CD4-positive, alpha-beta memory T cell (primary cell): ENCODE measurements around the gene SH3GLB2. TPM values are rescaled to one million over a fixed set of nuclear protein-coding genes. Genes with fewer than 3 reads are reported as not detected.
"Not testable (repeated sequence)": the region's sequence is repeated elsewhere in the genome, so short reads cannot be mapped to it uniquely, and the experiment has no call there.

Experiments used
- CTCF ChIA-PET: fragments of 350-600 bp; sonication (Branson Sonifier 250); formaldehyde crosslinking; loops from one replicate; lab custom pipeline; 2021; ENCODE audit warnings: inconsistent platforms; ENCODE audit not compliant: partially characterized antibody; lab: Charles Lee
- POLR2A ChIA-PET: fragments of 350-600 bp; sonication (Branson Sonifier 250); formaldehyde crosslinking; loops from one replicate; lab custom pipeline; 2021; ENCODE audit not compliant: partially characterized antibody; lab: Charles Lee
- DNase-seq, 5 donors: peaks; one replicate each; pipeline versions ENCODE4 v3.0.0 to v3.0.0-alpha.2; 2020 to 2022; ENCODE audit warnings: mixed read lengths in 1 of 5
- H3K27ac ChIP-seq: one replicate; pipeline ENCODE4 v1.7.0; 2013; ENCODE audit warnings: low read depth, low read length
- H3K27me3 ChIP-seq: 2 replicates; pipeline ENCODE4 v1.7.0; 2013; ENCODE audit warnings: mild to moderate bottlenecking, low read length, moderate library complexity; ENCODE audit not compliant: insufficient read depth
- H3K36me3 ChIP-seq: 2 replicates; pipeline ENCODE4 v1.7.0; 2013; ENCODE audit warnings: mild to moderate bottlenecking, low read length, moderate library complexity; ENCODE audit not compliant: insufficient read depth
- H3K4me1 ChIP-seq: 2 replicates; pipeline ENCODE4 v1.7.0; 2013; ENCODE audit warnings: mild to moderate bottlenecking, low read length, moderate library complexity; ENCODE audit not compliant: insufficient read depth
- H3K4me3 ChIP-seq, 2 donors: one replicate each; pipeline ENCODE4 v1.7.0; 2013; ENCODE audit warnings: low read length in 2 of 2, mild to moderate bottlenecking in 1 of 2
- H3K9me3 ChIP-seq, 2 donors: one replicate each; pipeline ENCODE4 v1.7.0; 2013; ENCODE audit warnings: low read length in 2 of 2, control low read depth in 1 of 2; ENCODE audit not compliant: control insufficient read depth in 1 of 2
- H3K27ac Mint-ChIP-seq, 7 donors: one replicate each; pipeline ENCODE4 v1.8.0; 2020 to 2021; ENCODE audit warnings: mixed read lengths in 7 of 7, mild to moderate bottlenecking in 6 of 7, inconsistent platforms in 3 of 7, moderate library complexity in 3 of 7
- H3K27me3 Mint-ChIP-seq, 2 donors: one replicate each; pipeline ENCODE4 v1.8.0; 2020 to 2021; ENCODE audit warnings: mixed read lengths in 2 of 2
- H3K36me3 Mint-ChIP-seq, 2 donors: one replicate each; pipeline ENCODE4 v1.8.0; 2020 to 2021; ENCODE audit warnings: mixed read lengths in 2 of 2, inconsistent platforms in 1 of 2, mild to moderate bottlenecking in 1 of 2
- H3K4me1 Mint-ChIP-seq, 4 donors: one replicate each; pipeline ENCODE4 v1.8.0; 2020 to 2021; ENCODE audit warnings: mixed read lengths in 4 of 4, mild to moderate bottlenecking in 1 of 4
- H3K4me3 Mint-ChIP-seq, 8 donors: one replicate each; pipeline ENCODE4 v1.8.0; 2020 to 2021; ENCODE audit warnings: mixed read lengths in 8 of 8, mild to moderate bottlenecking in 7 of 8, moderate library complexity in 6 of 8, inconsistent platforms in 3 of 8
- H3K9me3 Mint-ChIP-seq, 8 donors: one replicate each; pipeline ENCODE4 v1.8.0; 2020 to 2021; ENCODE audit warnings: mixed read lengths in 8 of 8, mild to moderate bottlenecking in 5 of 8, inconsistent platforms in 3 of 8, moderate library complexity in 1 of 8
- intact Hi-C: fragments of 100-400 bp; cut with micrococcal nuclease; formaldehyde crosslinking; loops from one replicate; pipeline ENCODE4 v1.15.1; 2023
- polyA plus RNA-seq, 2 donors: library from polyadenylated mRNA; unstranded; fragments of 300-500 nt; fragmentation: Illumina TruSeq; gene quantifications; one replicate each; pipeline ENCODE4 v1.2.3, GENCODE V29; 2021
- total RNA-seq, 2 experiments: library from RNA; stranded (reverse); gene quantifications; one replicate each; pipeline ENCODE4 v1.2.3, GENCODE V29; 2021

Gene SH3GLB2
- total and polyA plus RNA-seq, 4 experiments from 2014 or later, result 23.8 to 113 (median 77.1) TPM

DNA sequence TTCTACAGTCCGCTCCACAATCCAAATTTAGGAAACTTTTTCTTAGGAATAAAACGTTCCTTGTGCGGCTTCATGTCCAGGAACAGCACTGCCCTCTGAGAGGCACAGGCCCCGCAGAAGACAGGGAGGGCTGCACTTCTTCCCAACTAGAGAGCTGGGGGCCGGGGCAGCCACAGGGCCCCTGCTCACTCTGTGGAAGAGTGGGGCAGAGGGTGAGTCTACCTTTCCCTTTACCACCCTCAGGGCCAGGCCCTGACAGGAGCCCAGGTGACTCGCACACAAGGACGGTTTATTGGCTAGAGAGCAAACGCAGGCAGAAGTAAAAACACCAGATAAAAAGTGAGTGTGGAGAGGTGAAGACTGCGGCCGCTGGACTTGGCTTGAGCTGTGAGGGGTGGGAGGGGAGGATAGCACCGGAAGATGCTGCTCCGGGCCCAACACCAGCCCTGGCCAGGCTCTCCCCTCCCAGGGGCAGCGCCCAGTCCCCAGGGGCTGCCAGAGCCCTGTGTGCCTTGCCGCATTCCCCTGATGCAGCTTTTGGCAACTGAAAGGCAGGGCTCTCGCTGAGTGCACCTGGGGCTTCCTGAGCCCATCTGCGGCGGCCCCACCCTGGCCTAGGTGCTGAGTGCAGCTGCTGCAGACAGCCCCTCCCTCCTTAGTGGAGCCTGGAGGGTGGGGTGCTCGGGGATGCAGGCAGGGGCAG lies 20.2 kb downstream of the SH3GLB2 start:
- H3K27me3 Mint-ChIP-seq, result no peaks in the 10 kb centered on the region
- POLR2A ChIA-PET, result no interaction called here
- intact Hi-C loops, result no loop called here

DNA sequence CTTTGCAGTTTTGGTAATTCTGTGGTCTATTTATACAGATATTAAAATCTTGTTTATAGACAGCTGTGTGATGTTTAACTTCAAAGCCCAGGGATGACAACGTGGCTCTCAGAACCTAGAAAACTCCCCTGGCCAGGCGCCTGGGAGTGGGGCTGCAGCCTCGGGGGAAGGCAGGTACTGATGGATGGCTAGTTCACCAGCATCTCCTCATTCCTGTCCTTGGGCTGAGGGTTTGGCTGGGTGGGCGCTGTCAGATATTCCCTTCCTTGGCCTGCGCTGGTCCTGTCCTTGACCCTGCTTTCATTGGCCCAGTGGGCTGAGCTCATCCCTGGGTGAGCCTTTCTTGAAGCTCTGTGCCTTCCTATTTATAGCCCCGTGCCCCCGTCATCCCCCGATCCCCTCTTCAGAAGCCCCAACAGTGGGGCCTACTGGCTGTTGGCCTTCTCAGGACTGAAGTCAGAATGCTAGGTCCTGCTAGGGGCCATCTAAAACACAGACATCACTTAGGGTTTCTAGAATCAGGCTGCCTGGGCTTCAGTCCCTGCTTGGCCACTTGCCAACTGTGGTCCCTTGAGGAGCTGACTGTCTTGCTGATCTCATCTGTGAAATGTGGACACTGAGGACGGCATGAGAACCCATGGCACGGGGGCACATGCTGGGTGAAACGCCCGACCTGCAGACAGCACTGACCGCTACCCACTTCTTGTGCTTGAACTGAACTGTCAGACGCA lies 20.9 kb downstream of the SH3GLB2 start:
- Histone ChIP-seq H3K27ac (no peak overlapping the region), H3K36me3 (peaks cover 35% of the 10 kb centered on the region), H3K4me1 (no peaks in the 10 kb centered on the region), H3K27me3 (no peaks in the 10 kb centered on the region), H3K4me3 (no peak overlapping the region), H3K9me3 (no peaks in the 10 kb centered on the region)
- POLR2A ChIA-PET, result interaction anchor here (0.8 kb wide), 1 partner anchor 74 kb away, joined by 3 read pairs; the partner anchor contains the start of gene DOLPP1
- Mint-ChIP-seq H3K36me3 (peaks cover 28 to 59% of the 10 kb centered on the region in 2 donors), H3K4me1 (peaks cover 0 to 2% (median 0%) of the 10 kb centered on the region in 4 donors), H3K4me3 (no peak overlapping the region), H3K9me3 (no peaks in the 10 kb centered on the region), H3K27me3 (no peaks in the 10 kb centered on the region), H3K27ac (peak overlapping the region in 1 of 7 donors; percentile 53)
- CTCF ChIA-PET, result interaction anchor here (0.8 to 2.0 kb wide), 5 partner anchors 12 to 42 kb away, joined by 3 to 8 read pairs (median 4); partner anchors contain the start of gene SH3GLB2
- DNase-seq, result no peak
- intact Hi-C loops, result no loop called here

More for the DNA sequence above, 20.2 kb downstream of the SH3GLB2 start:
- H3K27me3 ChIP-seq, result no peaks in the 10 kb centered on the region
- no peak overlapping the region for H3K27ac ChIP-seq
- H3K36me3 ChIP-seq, result peaks cover 35% of the 10 kb centered on the region
- H3K4me1 ChIP-seq, result no peaks in the 10 kb centered on the region
- no peaks in the 10 kb centered on the region for H3K9me3 ChIP-seq
- Mint-ChIP-seq H3K9me3 (no peaks in the 10 kb centered on the region), H3K27ac (peak overlapping the region in 1 of 7 donors; percentile 81), H3K36me3 (peaks cover 24 to 59% of the 10 kb centered on the region in 2 donors), H3K4me3 (no peak overlapping the region), H3K4me1 (peaks cover 0 to 2% (median 0%) of the 10 kb centered on the region in 4 donors)
- no peak overlapping the region for H3K4me3 ChIP-seq
- CTCF ChIA-PET, result interaction anchor here (0.8 to 1.2 kb wide), 3 partner anchors 15 to 22 kb away, joined by 3 to 8 read pairs (median 4); partner anchors contain the start of gene SH3GLB2
- no peak for DNase-seq

DNA sequence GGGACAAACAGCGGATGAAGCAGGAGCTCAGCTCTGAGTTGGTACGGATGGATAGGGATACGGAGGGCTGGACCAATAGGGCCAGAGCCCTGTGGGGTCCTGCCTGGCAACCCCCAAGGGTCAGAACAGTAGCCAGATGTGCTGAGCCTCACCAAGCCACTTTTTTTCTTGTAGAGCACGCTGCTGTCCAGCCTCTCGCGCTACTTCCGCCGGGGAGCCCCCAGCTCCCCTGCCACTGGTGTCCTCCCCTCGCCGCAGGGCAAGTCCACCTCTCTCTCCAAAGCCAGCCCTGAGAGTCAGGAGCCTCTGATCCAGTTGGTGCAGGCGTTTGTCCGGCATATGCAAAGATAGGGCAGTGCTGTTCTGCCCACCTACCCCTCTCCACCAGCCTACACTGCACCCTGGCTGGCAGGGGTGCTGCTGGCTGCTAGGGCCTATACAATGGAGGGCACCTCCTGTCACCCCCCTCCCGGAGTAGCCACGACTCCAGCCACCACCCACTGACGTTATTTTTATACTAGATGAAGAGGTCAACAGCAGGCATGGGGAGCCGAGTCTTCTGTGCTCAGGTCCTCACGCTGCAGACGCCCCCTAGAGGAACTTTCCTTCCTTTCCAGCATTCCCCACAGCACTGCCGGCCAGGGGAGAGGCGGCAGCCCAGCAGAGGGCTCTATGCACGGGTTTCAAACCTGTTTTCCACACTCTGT lies 21.6 kb downstream of the SH3GLB2 start:
- H3K4me1 Mint-ChIP-seq, result peaks cover 0 to 2% (median 0%) of the 10 kb centered on the region in 4 donors
- peak overlapping the region in 3 of 7 donors; percentile 18 to 75 (median 38) for H3K27ac Mint-ChIP-seq
- Histone ChIP-seq H3K27ac (no peak overlapping the region), H3K4me1 (no peaks in the 10 kb centered on the region), H3K9me3 (no peaks in the 10 kb centered on the region), H3K27me3 (no peaks in the 10 kb centered on the region), H3K4me3 (no peak overlapping the region), H3K36me3 (peaks cover 41% of the 10 kb centered on the region)
- POLR2A ChIA-PET, result interaction anchor here (0.8 kb wide), 1 partner anchor 75 kb away, joined by 3 read pairs; the partner anchor contains the start of gene DOLPP1
- H3K9me3 Mint-ChIP-seq, result no peaks in the 10 kb centered on the region
- peaks cover 34 to 61% of the 10 kb centered on the region in 2 donors for H3K36me3 Mint-ChIP-seq
- CTCF ChIA-PET, result interaction anchor here (0.5 to 2.5 kb wide), 8 partner anchors 9 to 600 kb away, joined by 3 to 13 read pairs (median 4); no protein-coding TSS in a partner anchor
- peak in 4 of 5 donors; percentile 31 to 44 (median 38) for DNase-seq
- intact Hi-C loops, result no loop called here
- H3K27me3 Mint-ChIP-seq, result no peaks in the 10 kb centered on the region
- H3K4me3 Mint-ChIP-seq, result no peak overlapping the region

DNA sequence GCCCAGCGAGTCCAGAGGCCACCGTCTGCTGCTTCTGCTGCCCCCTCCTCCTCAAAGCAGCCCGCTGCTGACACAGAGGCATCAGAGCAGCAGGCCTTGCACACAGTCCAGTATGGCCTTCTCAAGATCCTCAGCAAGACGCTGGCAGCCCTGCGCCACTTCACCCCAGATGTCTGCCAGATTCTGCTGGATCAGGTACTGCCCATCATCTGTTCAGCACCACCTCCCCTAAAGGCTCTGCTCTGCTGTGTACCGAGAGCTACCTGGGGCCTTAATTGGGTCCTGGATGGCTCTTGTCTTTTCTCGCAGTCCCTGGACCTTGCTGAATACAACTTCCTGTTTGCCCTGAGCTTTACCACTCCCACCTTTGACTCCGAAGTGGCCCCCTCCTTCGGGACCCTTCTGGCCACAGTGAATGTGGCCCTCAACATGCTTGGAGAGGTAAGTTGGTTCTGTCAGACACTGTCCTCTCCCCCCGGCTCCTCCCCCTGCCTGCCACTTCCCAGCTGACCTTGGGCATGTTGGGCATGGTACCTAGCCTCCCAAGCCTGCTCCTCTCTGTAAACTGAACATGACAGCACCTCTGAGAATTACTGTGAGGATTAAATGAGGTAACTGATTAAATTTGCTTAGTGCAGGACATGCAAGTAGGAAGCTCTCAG lies 22.7 kb downstream of the SH3GLB2 start:
- POLR2A ChIA-PET, result no interaction called here
- no peak overlapping the region for H3K4me3 ChIP-seq
- Mint-ChIP-seq H3K9me3 (no peaks in the 10 kb centered on the region), H3K27me3 (no peaks in the 10 kb centered on the region), H3K4me1 (peaks cover 0 to 2% (median 0%) of the 10 kb centered on the region in 4 donors), H3K4me3 (no peak overlapping the region), H3K36me3 (peaks cover 36 to 64% of the 10 kb centered on the region in 2 donors), H3K27ac (peak overlapping the region in 5 of 7 donors; percentile 10 to 53 (median 42))
- H3K36me3 ChIP-seq, result peaks cover 51% of the 10 kb centered on the region
- intact Hi-C loops, result no loop called here
- CTCF ChIA-PET, result interaction anchor here (0.5 to 2.5 kb wide), 8 partner anchors 8 to 599 kb away, joined by 3 to 13 read pairs (median 4); no protein-coding TSS in a partner anchor
- H3K27ac ChIP-seq, result no peak overlapping the region
- DNase-seq, result no peak
- no peaks in the 10 kb centered on the region for H3K4me1 ChIP-seq
- H3K27me3 ChIP-seq, result no peaks in the 10 kb centered on the region
- H3K9me3 ChIP-seq, result no peaks in the 10 kb centered on the region

DNA sequence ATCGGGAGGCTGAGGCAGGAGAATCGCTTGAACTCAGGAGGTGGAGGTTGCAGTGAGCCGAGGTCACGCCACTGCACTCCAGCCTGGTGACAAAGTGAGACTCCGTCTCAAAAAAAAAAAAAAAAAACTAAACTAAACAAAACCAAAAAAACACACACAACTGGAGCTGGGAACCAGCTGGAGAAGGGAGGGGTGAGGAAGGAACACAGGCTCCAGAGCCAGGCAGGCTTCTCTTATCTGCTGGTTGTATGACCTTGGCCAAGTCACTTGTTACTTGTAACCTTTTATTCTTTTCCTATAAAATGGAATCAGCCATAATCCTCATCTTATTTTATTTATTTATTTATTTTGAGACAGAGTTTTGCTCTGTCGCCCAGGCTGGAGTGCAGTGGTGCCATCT lies 24.0 kb downstream of the SH3GLB2 start:
- ChIA-PET POLR2A (interaction anchor here (0.6 to 1.0 kb wide), 2 partner anchors 10 to 67 kb away, joined by 3 read pairs; no protein-coding TSS in a partner anchor), CTCF (interaction anchor here (1.7 to 2.5 kb wide), 2 partner anchors 12 to 19 kb away, joined by 8 to 13 read pairs; no protein-coding TSS in a partner anchor)
- H3K27me3 Mint-ChIP-seq, H3K4me3 Mint-ChIP-seq, H3K27ac ChIP-seq, H3K9me3 ChIP-seq, intact Hi-C loops, H3K4me3 ChIP-seq, H3K4me1 Mint-ChIP-seq, H3K9me3 Mint-ChIP-seq, DNase-seq, H3K4me1 ChIP-seq, H3K27me3 ChIP-seq, H3K27ac Mint-ChIP-seq: not testable (repeated sequence)
- peaks cover 63% of the 10 kb centered on the region for H3K36me3 ChIP-seq
- peaks cover 44 to 72% of the 10 kb centered on the region in 2 donors for H3K36me3 Mint-ChIP-seq

DNA sequence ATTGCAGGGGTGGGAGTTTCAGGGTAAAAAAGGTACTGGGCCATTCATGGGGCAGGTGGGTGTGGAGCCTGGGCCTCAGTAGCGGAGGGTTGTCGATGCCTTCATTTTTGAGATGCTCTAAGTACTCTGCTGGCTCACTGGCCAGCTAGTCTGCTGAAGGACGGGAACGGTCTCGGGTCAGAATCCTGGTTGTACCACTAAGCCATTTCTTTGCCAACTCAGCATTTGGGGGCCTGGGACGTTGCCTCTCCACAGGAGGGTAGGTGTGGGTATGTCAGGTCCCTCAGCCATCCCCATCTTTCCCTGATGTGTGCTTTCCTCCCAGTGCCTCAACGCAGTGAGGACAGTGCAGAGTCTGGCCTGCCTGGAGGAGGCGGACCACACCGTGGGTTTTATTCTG lies 25.1 kb downstream of the SH3GLB2 start:
- H3K4me3 ChIP-seq, result no peak overlapping the region
- Mint-ChIP-seq H3K27me3 (no peaks in the 10 kb centered on the region), H3K4me1 (peaks cover 0 to 2% (median 0%) of the 10 kb centered on the region in 4 donors), H3K27ac (peak overlapping the region in 1 of 7 donors; percentile 29), H3K4me3 (no peak overlapping the region), H3K36me3 (peaks cover 50 to 81% of the 10 kb centered on the region in 2 donors), H3K9me3 (no peaks in the 10 kb centered on the region)
- POLR2A ChIA-PET, result no interaction called here
- CTCF ChIA-PET, result interaction anchor here (1.7 kb wide), 1 partner anchor 20 kb away, joined by 8 read pairs; no protein-coding TSS in a partner anchor
- H3K9me3 ChIP-seq, result no peaks in the 10 kb centered on the region
- H3K27ac ChIP-seq, result no peak overlapping the region
- H3K4me1 ChIP-seq, result no peaks in the 10 kb centered on the region
- no peak for DNase-seq
- H3K36me3 ChIP-seq, result peaks cover 70% of the 10 kb centered on the region
- intact Hi-C loops, result no loop called here
- no peaks in the 10 kb centered on the region for H3K27me3 ChIP-seq
